Measurements from ENCODE around the gene PLEKHG5.
"Not testable (repeated sequence)": the region's sequence is repeated elsewhere in the genome, so short reads cannot be mapped to it uniquely, and the experiment has no call there.

The PLEKHG5 gene

DNA sequence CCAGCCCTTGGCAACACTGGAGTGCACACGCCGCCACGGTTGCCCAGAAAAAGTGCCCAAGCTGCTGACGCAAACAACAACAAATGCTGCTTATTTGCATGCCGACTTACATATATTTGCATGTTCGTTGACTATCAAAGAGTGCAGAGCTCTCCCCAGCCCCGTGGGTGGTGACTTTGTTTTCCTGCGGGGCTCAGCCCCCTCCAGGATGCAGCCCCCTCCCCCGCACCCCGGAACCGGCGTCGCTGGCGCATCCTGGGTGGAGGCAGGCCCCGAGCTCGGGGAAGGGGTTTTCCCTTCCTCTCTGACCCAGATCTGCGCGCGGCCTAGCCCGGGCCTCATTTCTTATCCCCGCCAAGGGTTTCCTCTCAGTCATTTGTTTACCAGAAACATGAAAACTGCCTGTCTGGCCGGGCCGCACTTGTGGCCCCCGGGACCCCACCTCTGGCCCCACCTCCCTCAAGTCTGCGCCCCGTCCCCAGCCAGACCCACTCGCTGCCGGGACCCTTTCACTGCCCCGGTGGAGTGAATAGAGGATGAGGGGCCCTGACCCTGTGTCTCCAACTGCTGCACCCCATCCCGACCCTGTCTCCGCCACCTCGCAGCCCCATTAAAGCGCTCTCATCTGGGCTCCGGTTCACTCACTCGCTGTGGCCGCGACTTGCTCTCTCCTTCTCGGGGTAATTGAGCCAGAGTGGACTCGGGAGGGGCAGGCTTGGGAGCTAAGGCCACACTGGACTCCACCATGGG lies 31.0 kb downstream of the PLEKHG5 start:
- Mint-ChIP-seq H3K4me3 (no peak overlapping the region), H3K4me1 (peaks cover 38% of the 10 kb centered on the region), H3K9me3 (no peaks in the 10 kb centered on the region), H3K36me3 (ENCODE audit: low read depth) (peaks cover 11% of the 10 kb centered on the region), H3K27ac (no peak overlapping the region), H3K27me3 (ENCODE audit: low read depth, poor library complexity) (peaks cover 35% of the 10 kb centered on the region)
- TF ChIP-seq, protein P1, sequence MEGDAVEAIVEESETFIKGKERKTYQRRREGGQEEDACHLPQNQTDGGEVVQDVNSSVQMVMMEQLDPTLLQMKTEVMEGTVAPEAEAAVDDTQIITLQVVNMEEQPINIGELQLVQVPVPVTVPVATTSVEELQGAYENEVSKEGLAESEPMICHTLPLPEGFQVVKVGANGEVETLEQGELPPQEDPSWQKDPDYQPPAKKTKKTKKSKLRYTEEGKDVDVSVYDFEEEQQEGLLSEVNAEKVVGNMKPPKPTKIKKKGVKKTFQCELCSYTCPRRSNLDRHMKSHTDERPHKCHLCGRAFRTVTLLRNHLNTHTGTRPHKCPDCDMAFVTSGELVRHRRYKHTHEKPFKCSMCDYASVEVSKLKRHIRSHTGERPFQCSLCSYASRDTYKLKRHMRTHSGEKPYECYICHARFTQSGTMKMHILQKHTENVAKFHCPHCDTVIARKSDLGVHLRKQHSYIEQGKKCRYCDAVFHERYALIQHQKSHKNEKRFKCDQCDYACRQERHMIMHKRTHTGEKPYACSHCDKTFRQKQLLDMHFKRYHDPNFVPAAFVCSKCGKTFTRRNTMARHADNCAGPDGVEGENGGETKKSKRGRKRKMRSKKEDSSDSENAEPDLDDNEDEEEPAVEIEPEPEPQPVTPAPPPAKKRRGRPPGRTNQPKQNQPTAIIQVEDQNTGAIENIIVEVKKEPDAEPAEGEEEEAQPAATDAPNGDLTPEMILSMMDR (IDR thresholded peaks at IDR 0.05) = no peak
- no peak for DNase-seq

GRCh38 chr1:6459850-6460265 lies 31.6 kb downstream of the PLEKHG5 start:
- Mint-ChIP-seq H3K4me3 (no peak overlapping the region), H3K36me3 (ENCODE audit: low read depth) (peaks cover 11% of the 10 kb centered on the region), H3K4me1 (peaks cover 38% of the 10 kb centered on the region), H3K9me3 (no peaks in the 10 kb centered on the region), H3K27ac (no peak overlapping the region), H3K27me3 (ENCODE audit: low read depth, poor library complexity) (peaks cover 30% of the 10 kb centered on the region)
- TF ChIP-seq, protein P1 (IDR thresholded peaks at IDR 0.05) = no peak
- DNase-seq = no peak

DNA sequence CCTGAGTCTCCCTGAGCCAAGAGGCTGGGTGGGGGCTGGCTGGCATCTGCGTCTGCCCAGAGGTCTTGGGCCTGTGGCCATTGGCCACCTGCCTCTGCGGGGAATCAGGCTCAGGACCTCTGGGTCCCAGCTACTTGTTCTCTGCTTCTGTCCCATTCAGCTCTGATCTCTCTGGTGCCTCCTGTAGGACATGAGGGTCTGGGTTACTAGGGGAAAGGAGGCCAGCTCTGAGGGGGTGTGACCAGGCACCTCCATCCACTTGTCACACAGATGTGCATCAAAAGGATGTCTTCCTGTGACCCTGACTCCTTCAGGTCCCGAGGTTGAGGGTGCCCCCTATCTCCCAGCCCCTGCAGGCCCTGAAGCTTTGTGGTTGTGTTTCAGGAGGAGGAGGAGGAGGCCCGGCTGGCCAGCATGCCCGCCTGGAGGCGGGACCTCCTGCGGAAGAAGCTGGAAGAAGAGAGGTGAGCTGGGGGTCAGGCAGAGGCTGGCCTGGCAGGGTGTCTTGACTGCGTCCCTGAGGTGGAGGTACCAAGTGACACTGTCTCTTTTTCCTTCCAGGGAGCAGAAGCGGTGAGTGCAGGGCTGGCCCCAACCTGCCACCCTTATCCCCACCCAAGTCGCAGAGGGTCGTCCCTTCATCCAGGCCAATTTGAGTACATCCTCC lies 34.5 kb downstream of the PLEKHG5 start:
- H3K36me3 Mint-ChIP-seq (ENCODE audit: low read depth) = no peaks in the 10 kb centered on the region
- peaks cover 47% of the 10 kb centered on the region for H3K4me1 Mint-ChIP-seq
- no peak for DNase-seq
- H3K27me3 Mint-ChIP-seq (ENCODE audit: low read depth, poor library complexity) = peaks cover 22% of the 10 kb centered on the region
- peak overlapping the region; percentile 72 for H3K27ac Mint-ChIP-seq
- no peak overlapping the region for H3K4me3 Mint-ChIP-seq
- no peaks in the 10 kb centered on the region for H3K9me3 Mint-ChIP-seq
- TF ChIP-seq, protein P1 (IDR thresholded peaks at IDR 0.05) = no peak

- H3K27ac Mint-ChIP-seq; H3K4me3 Mint-ChIP-seq; DNase-seq; H3K36me3 Mint-ChIP-seq (ENCODE audit: low read depth); H3K9me3 Mint-ChIP-seq: not testable (repeated sequence)
- Mint-ChIP-seq H3K27me3 (ENCODE audit: low read depth, poor library complexity) (peaks cover 22% of the 10 kb centered on the region), H3K4me1 (peaks cover 46% of the 10 kb centered on the region)
Observed at GRCh38 chr1:6455752-6456520, 35.5 kb downstream of the PLEKHG5 start.

- H3K9me3 Mint-ChIP-seq = no peaks in the 10 kb centered on the region
- H3K27me3 Mint-ChIP-seq (ENCODE audit: low read depth, poor library complexity) = peaks cover 23% of the 10 kb centered on the region
- H3K4me3 Mint-ChIP-seq = no peak overlapping the region
- DNase-seq = no peak
- TF ChIP-seq, protein P1 (IDR thresholded peaks at IDR 0.05) = no peak
- peaks cover 46% of the 10 kb centered on the region for H3K4me1 Mint-ChIP-seq
- no peaks in the 10 kb centered on the region for H3K36me3 Mint-ChIP-seq (ENCODE audit: low read depth)
- H3K27ac Mint-ChIP-seq = no peak overlapping the region
Observed at GRCh38 chr1:6454856-6455751, 36.4 kb downstream of the PLEKHG5 start.

DNA sequence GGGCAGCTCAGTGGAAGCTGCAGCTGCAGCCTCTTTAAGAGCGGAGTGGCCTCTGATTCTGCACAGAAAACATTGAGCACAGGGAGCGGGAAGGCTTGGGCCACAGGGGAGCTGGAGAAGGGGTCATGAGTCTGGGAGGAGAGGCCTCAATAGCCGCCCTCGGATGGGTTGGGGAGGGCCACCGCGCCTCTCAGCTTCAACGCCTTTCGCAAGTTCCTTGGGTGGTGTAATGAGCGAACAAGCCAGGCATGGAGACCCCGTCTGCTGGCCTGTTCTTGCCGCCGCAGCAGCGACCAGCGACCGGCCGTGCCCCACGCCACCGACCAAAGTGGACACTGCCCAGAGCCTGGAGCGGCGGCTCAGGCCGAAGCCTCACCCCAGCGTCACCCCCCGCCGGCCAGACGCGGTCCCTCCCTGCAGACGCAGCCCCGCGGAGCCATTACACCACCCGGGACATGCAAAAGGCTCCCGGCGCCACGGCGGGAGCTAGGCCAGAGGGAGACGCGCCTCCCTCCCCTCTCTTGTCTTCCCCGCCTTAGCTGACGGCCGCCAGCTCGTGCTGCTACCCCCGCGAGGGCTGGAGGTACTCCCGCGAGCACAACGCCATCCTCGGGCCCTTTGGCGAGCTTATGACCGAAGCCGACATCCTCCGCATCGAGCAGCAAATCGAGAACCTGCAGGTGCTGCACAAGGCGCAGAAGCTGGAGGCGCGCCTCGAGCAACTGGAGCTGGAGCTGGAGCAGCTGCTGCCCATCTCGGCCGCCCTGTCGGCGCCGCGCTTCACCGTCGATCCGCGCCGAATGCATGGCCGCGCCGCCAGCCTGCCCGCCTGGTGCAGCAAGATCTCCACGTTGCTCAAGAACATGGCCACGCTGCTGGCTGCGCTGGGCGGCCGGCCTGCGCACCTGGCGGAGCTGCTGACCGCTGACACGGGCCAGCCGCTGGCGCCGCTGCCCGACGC lies 37.3 kb downstream of the PLEKHG5 start:
- not testable (repeated sequence) for H3K36me3 Mint-ChIP-seq (ENCODE audit: low read depth); H3K9me3 Mint-ChIP-seq; DNase-seq; H3K4me3 Mint-ChIP-seq
- peaks cover 46% of the 10 kb centered on the region for H3K4me1 Mint-ChIP-seq
- peak overlapping the region; percentile 72 for H3K27ac Mint-ChIP-seq
- H3K27me3 Mint-ChIP-seq (ENCODE audit: low read depth, poor library complexity) = peaks cover 23% of the 10 kb centered on the region
